Keratinocyte (primary cell): Measurements from ENCODE around the gene HCST. TPM values are rescaled to one million over a fixed set of nuclear protein-coding genes. Genes with fewer than 3 reads are reported as not detected.

ENCODE experiments used
- DNase-seq: peaks from one replicate; pipeline ENCODE4 v3.0.0-alpha.2; 2011; ENCODE audit warnings: low read depth, missing footprints, low spot score
- FAIRE-seq: peaks from 2 replicates; lab custom pipeline; 2011; peaks lifted over from hg19 to GRCh38; lab: Jason Lieb, UNC
- H2AFZ ChIP-seq: 2 replicates; pipeline ENCODE4 v1.6.0; 2012; ENCODE audit warnings: low read length, control low read depth, inconsistent platforms; ENCODE audit not compliant: control insufficient read depth
- H3K27ac ChIP-seq: 2 replicates; pipeline ENCODE4 v1.5.1; 2011; ENCODE audit warnings: low read length; ENCODE audit not compliant: control insufficient read depth, insufficient read depth
- H3K27me3 ChIP-seq: 3 replicates; pipeline ENCODE4 v1.6.0; 2011; ENCODE audit warnings: low read length; ENCODE audit not compliant: control insufficient read depth, insufficient read depth; ENCODE audit errors: extremely low read depth
- H3K36me3 ChIP-seq, 2 experiments: 2 replicates in 1 of 2; 3 replicates in 1 of 2; pipeline ENCODE4 v1.5.1; 2011; ENCODE audit warnings: low read length in 2 of 2, mild to moderate bottlenecking in 1 of 2; ENCODE audit not compliant: control insufficient read depth in 2 of 2, insufficient read depth in 2 of 2; ENCODE audit errors: extremely low read depth in 1 of 2
- H3K4me1 ChIP-seq: 3 replicates; pipeline ENCODE4 v1.5.1; 2011; ENCODE audit warnings: low read length; ENCODE audit not compliant: control insufficient read depth, insufficient read depth; ENCODE audit errors: extremely low read depth
- H3K4me2 ChIP-seq: 3 replicates; pipeline ENCODE4 v1.6.0; 2011; ENCODE audit warnings: low read depth, low read length; ENCODE audit not compliant: control insufficient read depth, insufficient read depth; ENCODE audit errors: extremely low read depth
- H3K4me3 ChIP-seq, 3 experiments: fragments of 200-600 bp in 1 of 3; sonication (generic) in 1 of 3; 2 replicates in 2 of 3; 3 replicates in 1 of 3; pipeline ENCODE4 v1.5.1; 2011 to 2016; ENCODE audit warnings: low read length in 3 of 3, mild to moderate bottlenecking in 3 of 3, control low read depth in 2 of 3, inconsistent platforms in 1 of 3, low read depth in 1 of 3, mixed read lengths in 1 of 3, mixed run types in 1 of 3, moderate library complexity in 1 of 3; ENCODE audit not compliant: control insufficient read depth in 2 of 3, insufficient read depth in 2 of 3; ENCODE audit errors: extremely low read depth in 1 of 3
- H3K79me2 ChIP-seq: 2 replicates; pipeline ENCODE4 v1.6.0; 2012; ENCODE audit warnings: low read length; ENCODE audit not compliant: control insufficient read depth, insufficient read depth
- H3K9ac ChIP-seq: 3 replicates; pipeline ENCODE4 v1.6.0; 2011; ENCODE audit warnings: low read length; ENCODE audit not compliant: control insufficient read depth, insufficient read depth; ENCODE audit errors: extremely low read depth
- H3K9me1 ChIP-seq: 3 replicates; pipeline ENCODE4 v1.6.0; 2011; ENCODE audit warnings: low read length; ENCODE audit not compliant: control insufficient read depth, insufficient read depth; ENCODE audit errors: extremely low read depth
- H3K9me3 ChIP-seq: 2 replicates; pipeline ENCODE4 v1.5.1; 2012; ENCODE audit warnings: low read depth, low read length; ENCODE audit not compliant: control insufficient read depth
- H4K20me1 ChIP-seq: 3 replicates; pipeline ENCODE4 v1.6.0; 2011; ENCODE audit warnings: low read length; ENCODE audit not compliant: control insufficient read depth, insufficient read depth; ENCODE audit errors: extremely low read depth
- EZH2 ChIP-seq: IDR thresholded peaks from one replicate; pipeline ENCODE4 v1.6.1; 2012; ENCODE audit warnings: inconsistent platforms, mild to moderate bottlenecking, low read length, moderate library complexity
- dilution Hi-C: fragments of 300-500 bp; cut with MboI; formaldehyde crosslinking; loops from one replicate; pipeline ENCODE4 v1.7.0; 2020; ENCODE audit warnings: low sequenced_read_pairs; ENCODE audit not compliant: extremely low pct_ligation_motif_present
- polyA plus RNA-seq, 5 experiments: library from polyadenylated mRNA; depleted of rRNA in 3 of 5; stranded (reverse) in 3 of 5; stranded (forward) in 1 of 5; unstranded in 1 of 5; fragments of >200 nt; gene quantifications; 1 replicate in 1 of 5; 2 replicates in 3 of 5; 3 replicates in 1 of 5; pipeline versions ENCODE4 v1.2.1 to v1.2.3, GENCODE V29; 2011 to 2012; ENCODE audit warnings: missing spikeins in 2 of 5, low read depth in 1 of 5, low replicate concordance in 1 of 5
- TF ChIP-seq, protein P1 (sequence below), 3 experiments: IDR thresholded peaks in 1 of 3; conservative IDR thresholded peaks in 1 of 3; optimal IDR thresholded peaks in 1 of 3; 2 replicates in 2 of 3; 3 replicates in 1 of 3; pipeline versions ENCODE3 to v1.5.1; 2011; ENCODE audit warnings: low read length in 3 of 3, mild to moderate bottlenecking in 3 of 3, moderate library complexity in 2 of 3, control low read depth in 1 of 3, inconsistent platforms in 1 of 3; ENCODE audit not compliant: insufficient read depth in 2 of 3; ENCODE audit errors: extremely low read depth in 1 of 3

The HCST gene
- polyA plus RNA-seq, 1 donor (not counting 4 experiments of a cell fraction or from before 2014, with no cell fraction given): 0.25 TPM

DNA sequence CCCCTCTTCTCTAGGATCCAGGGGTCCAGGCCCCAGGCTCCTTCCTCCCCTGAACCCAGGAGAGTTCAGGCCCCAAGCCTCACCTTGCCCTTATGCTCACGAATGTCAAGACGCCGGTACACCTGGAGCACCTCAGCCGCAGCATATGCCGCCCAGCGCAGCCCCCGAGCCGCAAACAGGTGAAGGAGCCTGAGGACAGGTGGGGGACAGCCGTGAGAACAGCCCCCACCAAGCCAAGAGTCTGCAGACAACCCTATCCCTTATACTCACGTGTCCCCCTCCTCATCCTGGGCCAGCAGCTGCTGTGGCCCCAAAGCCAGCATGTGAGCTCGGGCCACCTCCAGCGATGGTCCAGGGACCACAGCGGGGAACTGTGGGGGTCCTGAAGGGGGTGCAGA lies 5.7 kb upstream of the HCST start:
- Histone ChIP-seq H3K79me2 (peaks cover 19% of the 10 kb centered on the region), H3K27me3 (no peaks in the 10 kb centered on the region), H3K9me3 (no peaks in the 10 kb centered on the region), H3K4me3 (no peak overlapping the region), H4K20me1 (no peaks in the 10 kb centered on the region), H3K27ac (no peak overlapping the region), H3K9ac (no peak overlapping the region), H3K36me3 (peaks cover 7 to 25% of the 10 kb centered on the region in 2 experiments), H3K9me1 (no peaks in the 10 kb centered on the region), H3K4me2 (no peak overlapping the region), H2AFZ (no peak overlapping the region), H3K4me1 (peaks cover 12% of the 10 kb centered on the region)
- TF ChIP-seq, protein P1, sequence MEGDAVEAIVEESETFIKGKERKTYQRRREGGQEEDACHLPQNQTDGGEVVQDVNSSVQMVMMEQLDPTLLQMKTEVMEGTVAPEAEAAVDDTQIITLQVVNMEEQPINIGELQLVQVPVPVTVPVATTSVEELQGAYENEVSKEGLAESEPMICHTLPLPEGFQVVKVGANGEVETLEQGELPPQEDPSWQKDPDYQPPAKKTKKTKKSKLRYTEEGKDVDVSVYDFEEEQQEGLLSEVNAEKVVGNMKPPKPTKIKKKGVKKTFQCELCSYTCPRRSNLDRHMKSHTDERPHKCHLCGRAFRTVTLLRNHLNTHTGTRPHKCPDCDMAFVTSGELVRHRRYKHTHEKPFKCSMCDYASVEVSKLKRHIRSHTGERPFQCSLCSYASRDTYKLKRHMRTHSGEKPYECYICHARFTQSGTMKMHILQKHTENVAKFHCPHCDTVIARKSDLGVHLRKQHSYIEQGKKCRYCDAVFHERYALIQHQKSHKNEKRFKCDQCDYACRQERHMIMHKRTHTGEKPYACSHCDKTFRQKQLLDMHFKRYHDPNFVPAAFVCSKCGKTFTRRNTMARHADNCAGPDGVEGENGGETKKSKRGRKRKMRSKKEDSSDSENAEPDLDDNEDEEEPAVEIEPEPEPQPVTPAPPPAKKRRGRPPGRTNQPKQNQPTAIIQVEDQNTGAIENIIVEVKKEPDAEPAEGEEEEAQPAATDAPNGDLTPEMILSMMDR (optimal IDR thresholded peaks at IDR 0.05 in 1 of 3, IDR thresholded peaks at IDR 0.05 in 1 of 3, conservative IDR thresholded peaks at IDR 0.05 in 1 of 3; ENCODE audit: extremely low read depth in 1 of 3, insufficient read depth in 2 of 3, low read length in 3 of 3): no peak
- TF ChIP-seq EZH2: no peak
- DNase-seq: no peak
- dilution Hi-C loops: no loop called here
- no peak for FAIRE-seq

GRCh38 chr19:35897706-35898451 lies 4.5 kb upstream of the HCST start:
- Histone ChIP-seq H3K79me2 (peaks cover 19% of the 10 kb centered on the region), H3K9me3 (no peaks in the 10 kb centered on the region), H3K36me3 (peaks cover 7 to 24% of the 10 kb centered on the region in 2 experiments), H3K4me3 (peak overlapping the region; percentile 63 to 94 (median 87)), H4K20me1 (no peaks in the 10 kb centered on the region), H2AFZ (no peak overlapping the region), H3K27me3 (no peaks in the 10 kb centered on the region), H3K27ac (peak overlapping the region; percentile 85), H3K4me1 (peaks cover 22% of the 10 kb centered on the region), H3K4me2 (peak overlapping the region; percentile 86), H3K9ac (peak overlapping the region; percentile 90), H3K9me1 (no peaks in the 10 kb centered on the region)
- TF ChIP-seq, protein P1 (optimal IDR thresholded peaks at IDR 0.05 in 1 of 3, IDR thresholded peaks at IDR 0.05 in 1 of 3, conservative IDR thresholded peaks at IDR 0.05 in 1 of 3; ENCODE audit: extremely low read depth in 1 of 3, insufficient read depth in 2 of 3, low read length in 3 of 3): no peak
- TF ChIP-seq EZH2: no peak
- dilution Hi-C loops: no loop called here
- no peak for DNase-seq
- no peak for FAIRE-seq
